Loucy (cell line): ENCODE results near the gene UBE2J2.

ENCODE experiments used
- H2AFZ ChIP-seq: fragments of 200-600 bp; sonication (generic); 2 replicates; pipeline ENCODE4 v1.6.0; 2016; ENCODE audit warnings: antibody characterized with exemption, mild to moderate bottlenecking, low read length, moderate library complexity
- H3F3A ChIP-seq: fragments of 200-600 bp; 2 replicates; pipeline ENCODE4 v1.6.0; 2016; ENCODE audit warnings: antibody characterized with exemption, low read depth, mild to moderate bottlenecking
- H3K27me3 ChIP-seq: fragments of 200-600 bp; sonication (generic); 2 replicates; pipeline ENCODE4 v1.6.1; 2014; ENCODE audit warnings: low read length, mild to moderate bottlenecking; ENCODE audit not compliant: insufficient read depth, poor library complexity, severe bottlenecking
- H3K36me3 ChIP-seq: fragments of 200-600 bp; sonication (generic); 2 replicates; pipeline ENCODE4 v1.6.1; 2016; ENCODE audit warnings: low read length; ENCODE audit not compliant: insufficient read depth
- H3K4me1 ChIP-seq: fragments of 200-600 bp; sonication (generic); 2 replicates; pipeline ENCODE4 v1.5.1; 2014; ENCODE audit warnings: low read length, mild to moderate bottlenecking; ENCODE audit not compliant: insufficient read depth, poor library complexity, severe bottlenecking
- H3K4me2 ChIP-seq: fragments of 200-600 bp; sonication (generic); 2 replicates; pipeline ENCODE4 v1.6.0; 2014; ENCODE audit warnings: antibody characterized with exemption, low read length, low read depth, mild to moderate bottlenecking; ENCODE audit not compliant: poor library complexity, severe bottlenecking
- H3K4me3 ChIP-seq: fragments of 200-600 bp; sonication (generic); 2 replicates; pipeline ENCODE4 v1.5.1; 2014; ENCODE audit warnings: low read length, mild to moderate bottlenecking, mixed read lengths; ENCODE audit not compliant: poor library complexity, severe bottlenecking
- H3K79me2 ChIP-seq: fragments of 200-600 bp; sonication (generic); 2 replicates; pipeline ENCODE4 v1.6.1; 2014; ENCODE audit warnings: low read length; ENCODE audit not compliant: insufficient read depth
- H3K9ac ChIP-seq: fragments of 200-600 bp; sonication (generic); 2 replicates; pipeline ENCODE4 v1.6.0; 2014; ENCODE audit warnings: mild to moderate bottlenecking, low read depth, low read length, moderate library complexity; ENCODE audit not compliant: poor library complexity, severe bottlenecking
- H3K9me2 ChIP-seq: fragments of 200-600 bp; sonication (generic); replicated peaks from 2 replicates; pipeline ENCODE4 v1.6.1; 2016; ENCODE audit warnings: low read depth, low read length, mixed read lengths
- H3K9me3 ChIP-seq: fragments of 200-600 bp; sonication (generic); 2 replicates; pipeline ENCODE4 v1.6.1; 2014; ENCODE audit warnings: mild to moderate bottlenecking, antibody characterized with exemption, low read length, low read depth; ENCODE audit not compliant: insufficient read depth
- H4K20me1 ChIP-seq: fragments of 200-600 bp; sonication (generic); 2 replicates; pipeline ENCODE4 v1.6.0; 2014; ENCODE audit warnings: antibody characterized with exemption, low read length, mild to moderate bottlenecking; ENCODE audit not compliant: insufficient read depth, poor library complexity, severe bottlenecking
- EZH2phosphoT487 ChIP-seq: fragments of 200-600 bp; IDR thresholded peaks from 2 replicates; pipeline ENCODE4 v1.6.1; 2018; ENCODE audit warnings: antibody characterized with exemption, mild to moderate bottlenecking, moderate library complexity, borderline replicate concordance
- TF ChIP-seq, protein P1 (sequence below): fragments of 200-600 bp; sonication (generic); conservative IDR thresholded peaks from 2 replicates; pipeline ENCODE4 v1.5.1; 2014; ENCODE audit warnings: mild to moderate bottlenecking, antibody characterized with exemption, low read length

The UBE2J2 gene

GRCh38 chr1:1226566-1227362, 46.9 kb downstream of the UBE2J2 start:
- Histone ChIP-seq H3K4me3 (no peak overlapping the region), H2AFZ (no peak overlapping the region), H3K9me2 (no peaks in the 10 kb centered on the region), H3F3A (no peaks in the 10 kb centered on the region), H3K27me3 (no peaks in the 10 kb centered on the region), H3K9me3 (no peaks in the 10 kb centered on the region), H3K4me1 (peaks cover 18% of the 10 kb centered on the region), H3K36me3 (peaks cover 28% of the 10 kb centered on the region; the same call in 1 of the 2 replicates), H4K20me1 (peaks cover 32% of the 10 kb centered on the region), H3K4me2 (peak overlapping the region; percentile 37), H3K9ac (no peak overlapping the region), H3K79me2 (peaks cover 72% of the 10 kb centered on the region)
- no peak for TF ChIP-seq EZH2phosphoT487
- TF ChIP-seq, protein P1, sequence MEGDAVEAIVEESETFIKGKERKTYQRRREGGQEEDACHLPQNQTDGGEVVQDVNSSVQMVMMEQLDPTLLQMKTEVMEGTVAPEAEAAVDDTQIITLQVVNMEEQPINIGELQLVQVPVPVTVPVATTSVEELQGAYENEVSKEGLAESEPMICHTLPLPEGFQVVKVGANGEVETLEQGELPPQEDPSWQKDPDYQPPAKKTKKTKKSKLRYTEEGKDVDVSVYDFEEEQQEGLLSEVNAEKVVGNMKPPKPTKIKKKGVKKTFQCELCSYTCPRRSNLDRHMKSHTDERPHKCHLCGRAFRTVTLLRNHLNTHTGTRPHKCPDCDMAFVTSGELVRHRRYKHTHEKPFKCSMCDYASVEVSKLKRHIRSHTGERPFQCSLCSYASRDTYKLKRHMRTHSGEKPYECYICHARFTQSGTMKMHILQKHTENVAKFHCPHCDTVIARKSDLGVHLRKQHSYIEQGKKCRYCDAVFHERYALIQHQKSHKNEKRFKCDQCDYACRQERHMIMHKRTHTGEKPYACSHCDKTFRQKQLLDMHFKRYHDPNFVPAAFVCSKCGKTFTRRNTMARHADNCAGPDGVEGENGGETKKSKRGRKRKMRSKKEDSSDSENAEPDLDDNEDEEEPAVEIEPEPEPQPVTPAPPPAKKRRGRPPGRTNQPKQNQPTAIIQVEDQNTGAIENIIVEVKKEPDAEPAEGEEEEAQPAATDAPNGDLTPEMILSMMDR, result no peak

DNA sequence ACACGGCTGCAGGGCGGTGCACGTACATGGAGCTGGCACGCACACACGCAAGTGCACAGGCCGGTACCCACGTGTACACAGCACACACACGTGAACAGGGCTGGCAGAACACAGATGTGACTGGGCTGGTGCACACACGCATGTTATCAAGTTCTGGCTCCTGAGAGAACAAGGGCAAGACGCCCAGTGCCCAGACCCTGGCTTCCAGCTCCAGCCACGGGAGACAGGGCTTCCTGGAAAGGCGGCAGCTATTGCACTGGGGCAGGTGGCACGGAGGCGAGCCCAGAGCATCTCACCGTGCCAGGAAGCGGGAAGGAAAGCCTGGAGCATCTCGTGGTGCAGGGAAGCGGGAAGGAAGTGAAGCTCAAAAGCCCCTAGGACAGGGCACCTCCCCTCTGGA, 47.7 kb downstream of the UBE2J2 start:
- H3K9me3 ChIP-seq, result no peaks in the 10 kb centered on the region
- TF ChIP-seq EZH2phosphoT487, result no peak
- TF ChIP-seq, protein P1, result no peak
- H2AFZ ChIP-seq, result no peak overlapping the region
- H3K4me2 ChIP-seq, result peak overlapping the region; percentile 37
- peaks cover 34% of the 10 kb centered on the region; the same call in 1 of the 2 replicates for H3K36me3 ChIP-seq
- H3K79me2 ChIP-seq, result peaks cover 64% of the 10 kb centered on the region
- peaks cover 32% of the 10 kb centered on the region for H4K20me1 ChIP-seq
- peaks cover 18% of the 10 kb centered on the region for H3K4me1 ChIP-seq
- H3K4me3 ChIP-seq, result no peak overlapping the region
- no peaks in the 10 kb centered on the region for H3K27me3 ChIP-seq
- H3K9me2 ChIP-seq, result no peaks in the 10 kb centered on the region
- no peak overlapping the region for H3K9ac ChIP-seq
- H3F3A ChIP-seq, result no peaks in the 10 kb centered on the region

DNA sequence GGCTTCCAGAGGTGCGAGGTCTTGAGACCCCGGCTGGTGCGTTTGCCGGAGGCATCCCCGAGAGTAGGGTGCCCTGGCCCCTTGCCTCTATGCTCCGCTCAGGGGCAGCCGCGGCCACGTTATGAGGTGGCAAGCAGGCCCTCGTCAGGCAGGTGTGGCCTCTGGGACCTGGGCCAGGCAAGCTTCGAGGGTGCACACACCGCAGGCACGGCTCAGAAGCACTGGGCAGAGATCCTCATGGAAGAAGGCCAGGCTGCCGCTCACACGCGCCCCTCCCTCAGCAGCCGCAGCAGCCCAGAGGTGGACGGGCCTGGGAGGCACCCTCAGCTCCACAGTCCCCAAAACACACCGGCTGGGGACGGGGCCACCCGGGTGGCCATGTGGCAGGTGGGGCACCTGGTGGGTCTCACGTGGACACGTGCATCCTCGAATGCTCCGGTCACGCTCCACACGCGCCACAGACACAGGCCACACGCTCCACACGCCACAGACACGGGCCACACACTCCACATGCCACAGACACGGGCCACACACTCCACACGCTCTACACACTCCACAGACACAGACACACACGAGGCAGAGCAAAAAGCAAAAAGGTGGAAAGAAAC, 48.3 kb downstream of the UBE2J2 start:
- no peak overlapping the region for H2AFZ ChIP-seq
- peaks cover 40% of the 10 kb centered on the region; the same call in 1 of the 2 replicates for H3K36me3 ChIP-seq
- no peaks in the 10 kb centered on the region for H3F3A ChIP-seq
- TF ChIP-seq, protein P1, result no peak
- TF ChIP-seq EZH2phosphoT487, result no peak
- H3K9ac ChIP-seq, result no peak overlapping the region
- peaks cover 32% of the 10 kb centered on the region for H4K20me1 ChIP-seq
- peaks cover 18% of the 10 kb centered on the region for H3K4me1 ChIP-seq
- H3K27me3 ChIP-seq, result no peaks in the 10 kb centered on the region
- no peak overlapping the region for H3K4me2 ChIP-seq
- no peaks in the 10 kb centered on the region for H3K9me3 ChIP-seq
- no peaks in the 10 kb centered on the region for H3K9me2 ChIP-seq
- H3K4me3 ChIP-seq, result no peak overlapping the region
- peaks cover 58% of the 10 kb centered on the region for H3K79me2 ChIP-seq
